Muscle layer of colon (tissue), 2 donors: ENCODE measurements around the gene GRID1.

Experiments used
- H3K27ac ChIP-seq: one replicate; pipeline ENCODE4 v1.7.0; 2013; ENCODE audit warnings: low read depth, mild to moderate bottlenecking, low read length, moderate library complexity
- H3K27me3 ChIP-seq, 2 donors: one replicate each; pipeline ENCODE4 v1.7.0; 2013; ENCODE audit warnings: low read length in 2 of 2, mild to moderate bottlenecking in 2 of 2; ENCODE audit not compliant: insufficient read depth in 2 of 2, control insufficient read depth in 1 of 2
- H3K36me3 ChIP-seq: one replicate; pipeline ENCODE4 v1.7.0; 2013; ENCODE audit warnings: mild to moderate bottlenecking, low read length; ENCODE audit not compliant: insufficient read depth
- H3K4me1 ChIP-seq: one replicate; pipeline ENCODE4 v1.7.0; 2013; ENCODE audit warnings: mild to moderate bottlenecking, low read length; ENCODE audit not compliant: insufficient read depth
- H3K4me3 ChIP-seq, 2 donors: one replicate each; pipeline ENCODE4 v1.7.0; 2013; ENCODE audit warnings: low read length in 2 of 2, low read depth in 1 of 2, mild to moderate bottlenecking in 1 of 2, moderate library complexity in 1 of 2
- H3K9ac ChIP-seq: one replicate; pipeline ENCODE4 v1.7.0; 2013; ENCODE audit warnings: low read length
- H3K9me3 ChIP-seq: one replicate; pipeline ENCODE4 v1.7.0; 2013; ENCODE audit warnings: mild to moderate bottlenecking, low read length
- donor health status: abdominal sarcoma.
- donor health status: Adenocarcinoma of cecum.

Gene GRID1

DNA sequence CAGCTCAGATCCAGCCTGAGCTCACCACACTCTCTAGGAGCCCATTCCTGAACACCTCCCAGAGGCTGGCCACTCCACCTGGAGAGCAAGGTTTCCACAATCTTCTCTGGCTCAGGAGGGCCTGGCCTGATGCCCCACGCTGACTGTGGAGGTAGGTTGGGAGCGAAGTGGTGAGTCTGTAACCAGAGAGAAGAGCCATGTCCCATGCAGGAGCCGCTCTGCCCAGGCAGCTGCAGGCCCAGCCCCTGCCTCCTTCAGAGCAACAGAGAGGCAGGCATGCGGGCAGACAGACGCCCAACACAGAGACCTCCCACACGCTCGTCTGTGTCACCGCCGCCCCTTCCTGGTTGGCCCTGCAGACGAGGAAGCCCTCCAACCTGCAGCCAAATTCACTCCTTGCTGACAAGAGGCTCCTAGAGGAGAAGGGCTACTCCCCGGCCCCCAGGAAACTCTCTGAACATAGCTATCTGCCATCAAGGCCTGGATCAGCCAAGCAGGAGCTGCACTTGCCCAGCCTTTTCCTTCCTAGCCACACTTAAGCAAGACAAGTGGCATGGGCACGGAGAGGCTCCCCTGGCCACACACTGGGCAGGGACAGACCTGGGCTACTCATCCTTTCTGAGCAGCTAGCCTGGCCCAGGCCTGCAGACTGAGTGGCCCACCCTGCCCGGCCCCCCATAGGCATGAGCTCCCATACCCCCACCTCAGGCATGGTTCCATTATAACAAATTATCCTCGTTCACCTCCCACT is 101.9 kb downstream of the GRID1 start:
- no peak overlapping the region for H3K9ac ChIP-seq

DNA sequence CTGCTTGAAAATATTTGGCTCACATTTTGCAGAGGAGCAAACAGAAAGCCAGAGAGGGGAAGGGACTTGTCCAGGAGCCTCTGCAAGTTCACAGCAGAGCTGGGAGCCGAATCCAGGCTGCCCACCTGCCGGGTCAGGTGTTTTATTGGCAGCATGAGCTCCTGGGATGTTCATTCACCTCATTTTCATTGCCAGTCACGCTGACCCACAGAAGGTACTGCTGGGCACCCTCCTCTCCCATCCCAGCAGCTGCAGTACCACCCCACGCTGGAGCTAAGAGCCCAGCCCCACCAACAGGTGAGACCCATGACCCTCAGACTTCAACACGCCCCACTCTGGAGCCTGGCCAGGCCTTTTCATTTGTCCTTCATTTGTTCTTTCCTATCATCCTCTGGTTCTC is 102.7 kb downstream of the GRID1 start:
- Histone ChIP-seq H3K4me3 (no peak overlapping the region), H3K36me3 (no peaks in the 10 kb centered on the region), H3K9ac (no peak overlapping the region), H3K27me3 (no peaks in the 10 kb centered on the region), H3K4me1 (peaks cover 4% of the 10 kb centered on the region), H3K27ac (no peak overlapping the region), H3K9me3 (no peaks in the 10 kb centered on the region)

More for the DNA sequence above, 101.9 kb downstream of the GRID1 start:
- H3K36me3 ChIP-seq: no peaks in the 10 kb centered on the region
- H3K9me3 ChIP-seq: no peaks in the 10 kb centered on the region
- H3K27ac ChIP-seq: no peak overlapping the region
- no peak overlapping the region for H3K4me3 ChIP-seq
- no peaks in the 10 kb centered on the region for H3K27me3 ChIP-seq
- peaks cover 4% of the 10 kb centered on the region for H3K4me1 ChIP-seq

DNA sequence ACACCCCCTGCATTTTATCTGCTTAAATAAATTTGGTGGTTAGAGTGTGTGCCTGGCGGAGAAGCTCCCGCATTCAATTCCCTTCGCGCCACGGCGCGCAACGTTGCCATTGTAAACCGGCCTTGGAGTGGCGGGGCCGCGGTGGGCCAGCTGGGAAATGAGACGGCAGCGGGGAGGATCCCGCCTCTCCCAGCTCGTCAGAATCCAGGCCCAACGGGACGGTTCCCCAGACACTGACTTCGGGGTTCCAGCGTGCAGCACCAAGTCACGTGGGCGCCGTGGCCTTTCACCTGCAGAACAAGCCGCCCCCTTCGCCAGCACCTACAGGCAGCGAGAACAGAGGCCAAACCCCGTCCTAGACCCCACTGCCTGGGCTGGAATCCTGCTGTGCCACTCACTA is 103.4 kb downstream of the GRID1 start:
- Histone ChIP-seq H3K27ac (no peak overlapping the region), H3K9ac (no peak overlapping the region), H3K27me3 (no peaks in the 10 kb centered on the region), H3K36me3 (no peaks in the 10 kb centered on the region), H3K9me3 (no peaks in the 10 kb centered on the region), H3K4me1 (peaks cover 4% of the 10 kb centered on the region), H3K4me3 (no peak overlapping the region)

DNA sequence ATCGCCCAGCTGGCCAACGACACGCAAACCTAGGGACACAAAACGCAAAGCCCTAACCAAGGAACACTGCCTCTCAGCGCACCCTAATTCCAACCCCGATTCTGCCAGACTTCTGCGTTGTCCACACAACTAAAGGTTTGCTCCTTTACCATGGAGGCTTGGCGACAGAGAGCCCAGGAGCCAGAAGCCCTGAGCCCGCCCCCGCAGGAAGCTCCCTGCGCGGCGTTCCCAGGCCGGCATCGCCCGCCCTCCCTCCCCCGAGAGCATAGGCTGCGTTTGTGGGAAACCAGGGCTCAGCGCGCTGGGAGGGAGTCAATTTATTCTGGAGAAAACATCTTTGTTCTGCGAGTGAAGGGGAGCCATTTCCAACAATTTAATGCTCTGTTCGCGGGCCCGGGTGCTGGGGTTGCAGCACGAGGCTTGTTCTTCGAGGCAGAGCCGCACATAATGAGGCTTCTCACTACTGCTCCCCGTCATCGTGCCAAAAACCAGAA is 103.9 kb downstream of the GRID1 start:
- Histone ChIP-seq H3K9me3 (no peaks in the 10 kb centered on the region), H3K9ac (no peak overlapping the region), H3K36me3 (no peaks in the 10 kb centered on the region), H3K27me3 (no peaks in the 10 kb centered on the region), H3K4me1 (peaks cover 4% of the 10 kb centered on the region), H3K27ac (no peak overlapping the region), H3K4me3 (peak overlapping the region in 1 of 2 donors; percentile 27)

DNA sequence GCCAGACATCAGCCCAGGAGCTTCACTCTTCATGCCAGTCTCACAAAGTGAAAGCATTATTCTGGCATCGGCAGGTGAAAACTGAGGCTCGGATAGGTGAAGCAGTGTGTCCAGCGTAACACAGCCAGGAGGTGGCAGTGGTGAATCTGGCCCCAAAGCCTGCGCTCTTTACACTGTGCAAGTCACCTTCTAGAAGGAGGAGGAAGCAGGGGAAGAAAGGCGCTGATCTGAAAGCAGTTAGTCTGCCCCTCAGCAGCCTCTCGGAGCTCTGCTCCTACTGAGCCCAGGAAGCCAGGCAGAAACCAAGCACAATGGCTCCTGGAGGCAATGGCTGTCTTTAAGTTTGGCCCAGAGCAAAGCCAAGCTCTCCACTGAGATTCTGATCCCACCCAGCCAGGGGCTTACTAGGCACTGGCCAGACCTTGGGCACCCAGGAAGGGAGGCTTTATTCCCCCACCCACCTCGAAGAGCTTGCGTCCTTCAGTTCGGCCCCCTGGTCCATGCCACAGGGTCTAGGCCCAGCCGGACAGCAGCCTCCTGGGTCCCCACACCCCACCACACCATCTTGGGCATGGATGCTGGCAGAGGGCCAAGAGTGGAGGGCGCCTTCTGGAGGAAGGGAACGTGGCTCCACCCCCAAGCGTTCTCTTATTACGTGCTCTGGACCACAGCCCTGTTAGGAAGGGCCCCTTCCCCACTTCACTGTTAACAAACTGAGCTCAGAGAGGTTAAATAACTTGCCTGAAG is 104.5 kb downstream of the GRID1 start:
- H3K9ac ChIP-seq: no peak overlapping the region
- no peak overlapping the region for H3K27ac ChIP-seq
- peaks cover 4% of the 10 kb centered on the region for H3K4me1 ChIP-seq

DNA sequence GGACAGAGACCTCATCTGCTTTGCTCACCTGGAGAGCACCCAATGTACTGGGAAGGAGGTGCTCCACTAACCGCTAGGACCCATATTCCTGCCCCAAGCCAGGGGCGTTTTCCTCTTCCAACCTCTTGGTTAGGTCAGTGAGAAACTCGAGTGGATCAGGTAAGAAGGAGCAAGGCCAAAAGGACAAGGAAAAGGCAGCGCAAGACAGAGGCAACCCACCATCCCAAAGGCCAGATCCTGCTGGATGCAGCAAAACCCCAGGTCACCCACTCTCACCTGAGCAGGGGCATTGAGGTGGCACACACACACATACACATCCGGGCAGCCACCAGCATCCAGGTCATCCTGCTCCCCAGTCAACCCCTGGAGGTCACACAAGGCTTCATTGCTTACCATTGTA is 105.1 kb downstream of the GRID1 start:
- Histone ChIP-seq H3K4me1 (peaks cover 4% of the 10 kb centered on the region), H3K9me3 (no peaks in the 10 kb centered on the region), H3K4me3 (no peak overlapping the region), H3K9ac (no peak overlapping the region), H3K36me3 (no peaks in the 10 kb centered on the region), H3K27me3 (no peaks in the 10 kb centered on the region), H3K27ac (no peak overlapping the region)

More for the DNA sequence above, 104.5 kb downstream of the GRID1 start:
- no peaks in the 10 kb centered on the region for H3K36me3 ChIP-seq
- H3K27me3 ChIP-seq: no peaks in the 10 kb centered on the region
- peak overlapping the region in 1 of 2 donors; percentile 27 for H3K4me3 ChIP-seq
- H3K9me3 ChIP-seq: no peaks in the 10 kb centered on the region

DNA sequence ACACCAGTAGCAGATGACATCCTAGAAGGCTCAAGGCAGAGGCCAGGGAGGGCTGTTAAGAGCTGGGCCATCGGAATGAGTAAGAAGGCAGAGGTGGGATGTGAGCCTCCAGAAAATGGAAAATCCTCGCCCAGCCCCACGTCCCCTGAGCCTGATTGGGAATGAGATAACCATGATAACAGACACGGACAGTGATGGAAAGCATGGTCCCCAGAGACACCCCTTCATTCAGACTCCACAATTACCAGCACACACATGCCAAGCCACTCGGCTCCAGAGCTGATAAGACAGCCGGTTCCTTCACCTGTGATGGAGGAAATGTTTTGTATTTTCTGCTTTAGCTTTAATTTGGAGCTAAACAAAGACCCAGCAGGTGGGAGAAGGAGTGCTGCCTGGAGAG is 106.0 kb downstream of the GRID1 start:
- no peak overlapping the region for H3K4me3 ChIP-seq
- no peaks in the 10 kb centered on the region for H3K27me3 ChIP-seq
- no peak overlapping the region for H3K27ac ChIP-seq
- no peaks in the 10 kb centered on the region for H3K36me3 ChIP-seq
- H3K9ac ChIP-seq: no peak overlapping the region
- H3K9me3 ChIP-seq: no peaks in the 10 kb centered on the region
- H3K4me1 ChIP-seq: peaks cover 4% of the 10 kb centered on the region

DNA sequence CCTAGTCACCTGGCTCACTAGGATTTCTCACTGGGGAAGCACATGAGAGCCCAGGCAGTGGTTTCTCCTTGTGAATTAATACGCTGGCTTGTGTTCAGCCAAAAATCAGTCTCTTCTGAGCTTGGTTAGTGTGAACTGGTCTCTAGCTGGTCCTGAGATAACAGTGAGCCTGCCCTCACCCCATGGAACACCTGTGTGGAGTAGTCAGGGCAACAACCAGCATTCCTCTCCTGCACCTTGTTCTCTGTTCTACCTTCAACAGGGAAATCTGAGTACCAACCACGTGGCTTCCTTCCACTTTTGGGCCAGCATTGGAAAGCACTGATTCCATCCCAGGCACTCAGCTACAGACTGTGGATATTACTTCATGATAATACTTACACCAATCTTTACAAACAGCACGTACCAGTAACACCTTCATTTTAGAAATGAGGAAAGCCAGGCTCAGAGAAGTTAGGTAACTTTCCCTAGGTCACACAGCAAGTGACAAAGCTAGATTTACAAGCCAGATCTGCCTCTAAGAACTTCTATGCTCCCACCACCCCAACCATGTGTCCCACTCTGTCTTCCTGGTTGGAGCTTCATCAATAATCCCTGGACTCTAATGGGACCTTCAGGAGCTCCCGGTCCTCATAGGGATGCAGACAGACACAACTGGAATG is 106.6 kb downstream of the GRID1 start:
- Histone ChIP-seq H3K36me3 (no peaks in the 10 kb centered on the region), H3K27me3 (no peaks in the 10 kb centered on the region), H3K4me1 (peaks cover 4% of the 10 kb centered on the region), H3K4me3 (no peak overlapping the region), H3K27ac (no peak overlapping the region), H3K9me3 (no peaks in the 10 kb centered on the region), H3K9ac (no peak overlapping the region)

DNA sequence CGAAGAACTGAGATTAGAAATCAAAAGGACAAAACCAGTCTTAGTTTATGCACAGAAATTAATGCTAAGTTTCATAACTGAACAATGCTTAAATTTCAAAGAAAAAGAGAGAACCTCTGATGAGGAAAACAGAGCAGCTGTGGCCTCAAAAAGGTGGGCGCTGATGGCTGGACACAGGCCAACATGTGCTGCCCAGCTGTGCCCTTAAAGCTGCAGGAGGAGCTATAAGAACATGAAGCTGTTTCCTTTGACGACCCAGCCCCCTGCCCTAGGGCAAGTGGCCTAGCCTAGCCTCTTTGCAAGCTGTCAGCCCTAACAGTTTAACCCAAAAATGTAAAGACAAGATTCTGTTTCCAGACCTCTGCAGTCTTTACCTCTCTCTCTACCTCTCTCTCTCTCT is 107.7 kb downstream of the GRID1 start:
- H3K4me3 ChIP-seq: no peak overlapping the region
- no peak overlapping the region for H3K27ac ChIP-seq
- no peak overlapping the region for H3K9ac ChIP-seq
- no peaks in the 10 kb centered on the region for H3K27me3 ChIP-seq
- peaks cover 4% of the 10 kb centered on the region for H3K4me1 ChIP-seq
- H3K36me3 ChIP-seq: no peaks in the 10 kb centered on the region
- no peaks in the 10 kb centered on the region for H3K9me3 ChIP-seq

DNA sequence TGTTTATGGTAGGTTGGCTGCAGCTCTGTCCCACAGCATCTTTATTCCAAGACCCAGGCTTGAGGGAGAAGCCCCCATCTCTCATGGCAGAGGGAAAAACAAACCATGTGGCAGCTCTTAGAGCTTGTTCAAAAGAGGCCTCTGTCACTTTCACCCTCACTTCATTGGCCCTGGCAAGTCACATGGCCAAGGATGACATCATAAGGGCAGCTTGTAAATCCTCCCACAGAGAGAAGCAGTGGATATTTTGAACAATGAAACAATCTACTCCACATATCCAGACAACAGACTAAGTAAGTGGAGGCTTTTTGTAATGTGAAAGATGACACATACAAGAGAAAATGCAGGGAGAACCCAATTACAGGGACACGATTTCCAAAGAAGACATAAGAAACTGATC is 108.1 kb downstream of the GRID1 start:
- Histone ChIP-seq H3K4me1 (peaks cover 4% of the 10 kb centered on the region), H3K9ac (no peak overlapping the region), H3K27ac (no peak overlapping the region), H3K36me3 (no peaks in the 10 kb centered on the region), H3K9me3 (no peaks in the 10 kb centered on the region), H3K4me3 (no peak overlapping the region), H3K27me3 (no peaks in the 10 kb centered on the region)

DNA sequence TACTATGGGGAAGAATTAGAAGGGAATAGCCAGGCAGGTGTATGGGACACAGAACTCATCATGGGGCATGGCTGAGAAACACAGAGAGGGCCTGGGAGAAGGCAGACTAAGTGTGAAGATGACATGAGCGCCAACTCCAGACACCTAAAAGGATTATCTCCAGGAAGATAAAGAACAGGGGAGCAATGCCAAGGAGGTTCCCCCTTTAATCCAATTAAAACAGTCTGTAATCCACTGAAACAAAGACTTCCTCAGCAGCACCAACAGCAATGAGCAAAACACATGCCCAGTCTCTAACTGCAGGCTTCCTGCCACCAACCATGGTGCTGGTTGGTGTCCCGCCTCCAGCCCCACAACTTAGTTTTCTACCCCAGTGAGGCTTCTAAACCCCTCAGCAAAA is 108.9 kb downstream of the GRID1 start:
- no peak overlapping the region for H3K9ac ChIP-seq

More for the DNA sequence above, 108.9 kb downstream of the GRID1 start:
- no peaks in the 10 kb centered on the region for H3K27me3 ChIP-seq
- no peak overlapping the region for H3K4me3 ChIP-seq
- H3K4me1 ChIP-seq: peaks cover 4% of the 10 kb centered on the region
- H3K36me3 ChIP-seq: no peaks in the 10 kb centered on the region
- no peak overlapping the region for H3K27ac ChIP-seq
- no peaks in the 10 kb centered on the region for H3K9me3 ChIP-seq
